ENCODE results near the gene CAMK1G. TPM values are rescaled to one million over a fixed set of nuclear protein-coding genes. Genes with fewer than 3 reads are reported as not detected.

The CAMK1G gene
- total RNA-seq, 4 donors from 2014 or later: not detected

GRCh38 chr1:209544098-209544497 is 39.4 kb upstream of the CAMK1G start:
- ATAC-seq (ENCODE audit: low FRiP score) (no peak), DNase-seq (ENCODE audit: low spot score) (no peak)
- TF ChIP-seq, protein P1, sequence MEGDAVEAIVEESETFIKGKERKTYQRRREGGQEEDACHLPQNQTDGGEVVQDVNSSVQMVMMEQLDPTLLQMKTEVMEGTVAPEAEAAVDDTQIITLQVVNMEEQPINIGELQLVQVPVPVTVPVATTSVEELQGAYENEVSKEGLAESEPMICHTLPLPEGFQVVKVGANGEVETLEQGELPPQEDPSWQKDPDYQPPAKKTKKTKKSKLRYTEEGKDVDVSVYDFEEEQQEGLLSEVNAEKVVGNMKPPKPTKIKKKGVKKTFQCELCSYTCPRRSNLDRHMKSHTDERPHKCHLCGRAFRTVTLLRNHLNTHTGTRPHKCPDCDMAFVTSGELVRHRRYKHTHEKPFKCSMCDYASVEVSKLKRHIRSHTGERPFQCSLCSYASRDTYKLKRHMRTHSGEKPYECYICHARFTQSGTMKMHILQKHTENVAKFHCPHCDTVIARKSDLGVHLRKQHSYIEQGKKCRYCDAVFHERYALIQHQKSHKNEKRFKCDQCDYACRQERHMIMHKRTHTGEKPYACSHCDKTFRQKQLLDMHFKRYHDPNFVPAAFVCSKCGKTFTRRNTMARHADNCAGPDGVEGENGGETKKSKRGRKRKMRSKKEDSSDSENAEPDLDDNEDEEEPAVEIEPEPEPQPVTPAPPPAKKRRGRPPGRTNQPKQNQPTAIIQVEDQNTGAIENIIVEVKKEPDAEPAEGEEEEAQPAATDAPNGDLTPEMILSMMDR (IDR thresholded peaks at IDR 0.05): no peak

GRCh38 chr1:209545423-209545822 is 38.1 kb upstream of the CAMK1G start:
- no peak for DNase-seq (ENCODE audit: low spot score)
- TF ChIP-seq, protein P1 (IDR thresholded peaks at IDR 0.05): no peak
- no peak for ATAC-seq (ENCODE audit: low FRiP score)

GRCh38 chr1:209546390-209547085 is 37.0 kb upstream of the CAMK1G start:
- no peak for ATAC-seq (ENCODE audit: low FRiP score)
- TF ChIP-seq, protein P1 (IDR thresholded peaks at IDR 0.05): no peak
- no peak for DNase-seq (ENCODE audit: low spot score)

- TF ChIP-seq, protein P1 (IDR thresholded peaks at IDR 0.05): no peak
- DNase-seq (ENCODE audit: low spot score) (no peak), ATAC-seq (ENCODE audit: low FRiP score) (no peak)
These were observed 35.9 kb upstream of the CAMK1G start for GRCh38 chr1:209547626-209548025.

GRCh38 chr1:209549443-209550205 is 33.9 kb upstream of the CAMK1G start:
- TF ChIP-seq, protein P1 (IDR thresholded peaks at IDR 0.05): no peak
- no peak for DNase-seq (ENCODE audit: low spot score)
- ATAC-seq (ENCODE audit: low FRiP score): no peak

- no peak for ATAC-seq (ENCODE audit: low FRiP score)
- TF ChIP-seq, protein P1 (IDR thresholded peaks at IDR 0.05): no peak
- no peak for DNase-seq (ENCODE audit: low spot score)
These were observed 33.0 kb upstream of the CAMK1G start for GRCh38 chr1:209550519-209550918.

Data from omental fat pad (tissue), 4 donors.